ENCODE measurements around the gene MCC.

DNA sequence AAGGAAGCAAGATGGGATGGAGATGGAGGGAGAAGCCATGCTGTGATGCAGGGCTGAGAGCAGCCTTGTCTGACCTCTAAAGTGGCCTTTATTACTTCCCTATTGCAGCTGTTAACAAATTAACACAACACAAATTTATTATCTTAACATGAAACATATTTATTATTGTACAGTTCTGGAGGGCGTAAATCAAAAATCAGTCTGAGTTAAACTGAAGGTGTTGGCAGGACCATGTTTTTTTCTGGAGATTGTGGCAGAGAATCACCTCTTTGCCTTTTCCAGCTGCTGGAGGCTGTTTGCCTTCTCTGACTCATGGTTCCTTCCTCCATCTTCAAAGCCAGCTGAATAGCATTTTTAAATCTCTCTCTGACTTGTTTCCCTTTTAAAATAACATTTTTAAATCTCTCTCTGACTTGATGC lies 7.2 kb upstream of the MCC start:
- TF ChIP-seq, protein P1, sequence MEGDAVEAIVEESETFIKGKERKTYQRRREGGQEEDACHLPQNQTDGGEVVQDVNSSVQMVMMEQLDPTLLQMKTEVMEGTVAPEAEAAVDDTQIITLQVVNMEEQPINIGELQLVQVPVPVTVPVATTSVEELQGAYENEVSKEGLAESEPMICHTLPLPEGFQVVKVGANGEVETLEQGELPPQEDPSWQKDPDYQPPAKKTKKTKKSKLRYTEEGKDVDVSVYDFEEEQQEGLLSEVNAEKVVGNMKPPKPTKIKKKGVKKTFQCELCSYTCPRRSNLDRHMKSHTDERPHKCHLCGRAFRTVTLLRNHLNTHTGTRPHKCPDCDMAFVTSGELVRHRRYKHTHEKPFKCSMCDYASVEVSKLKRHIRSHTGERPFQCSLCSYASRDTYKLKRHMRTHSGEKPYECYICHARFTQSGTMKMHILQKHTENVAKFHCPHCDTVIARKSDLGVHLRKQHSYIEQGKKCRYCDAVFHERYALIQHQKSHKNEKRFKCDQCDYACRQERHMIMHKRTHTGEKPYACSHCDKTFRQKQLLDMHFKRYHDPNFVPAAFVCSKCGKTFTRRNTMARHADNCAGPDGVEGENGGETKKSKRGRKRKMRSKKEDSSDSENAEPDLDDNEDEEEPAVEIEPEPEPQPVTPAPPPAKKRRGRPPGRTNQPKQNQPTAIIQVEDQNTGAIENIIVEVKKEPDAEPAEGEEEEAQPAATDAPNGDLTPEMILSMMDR (conservative IDR thresholded peaks at IDR 0.05; ENCODE audit: low read length), result no peak
- TF ChIP-seq EZH2phosphoT487 (IDR thresholded peaks at IDR 0.05; ENCODE audit: borderline replicate concordance, low read depth, low read length), result no peak
